Breast epithelium (tissue), 3 donors: ENCODE data around the gene UNKL.

ENCODE experiments used
- CTCF ChIP-seq, 3 donors: fragments of 450-650 bp; IDR thresholded peaks; one replicate each; pipeline ENCODE4 v1.5.1; 2016 to 2017; ENCODE audit warnings: antibody characterized with exemption in 3 of 3, mild to moderate bottlenecking in 3 of 3, moderate library complexity in 3 of 3
- POLR2AphosphoS5 ChIP-seq, 3 donors: sonication (generic); formaldehyde crosslinking; IDR thresholded peaks; one replicate each; pipeline ENCODE4 v1.6.1; 2017; ENCODE audit warnings: antibody characterized with exemption in 3 of 3

- TF ChIP-seq CTCF (IDR thresholded peaks at IDR 0.05) (no peak), POLR2AphosphoS5 (IDR thresholded peaks at IDR 0.05) (no peak)
These were observed 20.8 kb downstream of the UNKL start for GRCh38 chr16:1393613-1394176.
